Measurements from ENCODE around the gene ZNF474.
A peak's percentile ranks its signal among the peaks of the same experiment; 100 is the strongest.

DNA sequence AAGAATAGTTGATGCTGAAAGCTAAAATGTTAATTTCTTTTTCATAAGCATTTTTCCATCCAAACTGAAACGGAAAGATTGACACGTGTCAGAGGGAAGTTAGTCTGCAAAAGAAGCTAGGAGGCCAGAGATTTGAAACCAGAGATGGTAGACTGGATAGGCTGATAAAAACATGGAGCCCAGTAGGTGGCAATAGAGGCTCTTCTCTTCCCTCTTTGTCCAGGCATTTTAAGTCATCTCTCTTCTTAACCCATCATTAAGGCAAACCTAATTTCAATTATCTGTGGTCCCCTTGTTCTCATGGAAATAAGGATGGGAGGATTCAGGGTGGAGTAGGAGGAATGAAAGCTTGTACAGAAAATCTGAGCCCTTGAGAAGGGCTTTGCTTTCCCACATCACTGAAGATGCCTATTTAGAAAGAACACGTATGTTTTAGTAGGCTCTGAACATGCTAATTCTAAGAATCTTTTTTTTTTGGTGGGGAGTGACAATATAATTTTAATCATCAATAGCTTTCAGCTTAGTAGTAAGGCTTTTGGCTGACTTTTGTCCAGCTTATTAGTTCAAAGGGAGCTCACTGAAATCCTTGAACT is 66.6 kb downstream of the ZNF474 start:
- TF ChIP-seq EZH2 (IDR thresholded peaks at IDR 0.05; ENCODE audit: low read depth, low read length, severe bottlenecking), result no peak
- TF ChIP-seq SP4 (IDR thresholded peaks at IDR 0.05; ENCODE audit: low read length), result no peak
- TF ChIP-seq JUND (IDR thresholded peaks at IDR 0.05; ENCODE audit: low read length), result no peak
- TF ChIP-seq, protein P1, sequence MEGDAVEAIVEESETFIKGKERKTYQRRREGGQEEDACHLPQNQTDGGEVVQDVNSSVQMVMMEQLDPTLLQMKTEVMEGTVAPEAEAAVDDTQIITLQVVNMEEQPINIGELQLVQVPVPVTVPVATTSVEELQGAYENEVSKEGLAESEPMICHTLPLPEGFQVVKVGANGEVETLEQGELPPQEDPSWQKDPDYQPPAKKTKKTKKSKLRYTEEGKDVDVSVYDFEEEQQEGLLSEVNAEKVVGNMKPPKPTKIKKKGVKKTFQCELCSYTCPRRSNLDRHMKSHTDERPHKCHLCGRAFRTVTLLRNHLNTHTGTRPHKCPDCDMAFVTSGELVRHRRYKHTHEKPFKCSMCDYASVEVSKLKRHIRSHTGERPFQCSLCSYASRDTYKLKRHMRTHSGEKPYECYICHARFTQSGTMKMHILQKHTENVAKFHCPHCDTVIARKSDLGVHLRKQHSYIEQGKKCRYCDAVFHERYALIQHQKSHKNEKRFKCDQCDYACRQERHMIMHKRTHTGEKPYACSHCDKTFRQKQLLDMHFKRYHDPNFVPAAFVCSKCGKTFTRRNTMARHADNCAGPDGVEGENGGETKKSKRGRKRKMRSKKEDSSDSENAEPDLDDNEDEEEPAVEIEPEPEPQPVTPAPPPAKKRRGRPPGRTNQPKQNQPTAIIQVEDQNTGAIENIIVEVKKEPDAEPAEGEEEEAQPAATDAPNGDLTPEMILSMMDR (IDR thresholded peaks at IDR 0.05; ENCODE audit: control extremely low read depth in 1 of 3, insufficient read depth in 1 of 3, low read depth in 1 of 3, low read length in 3 of 3), result peak in 2 of 3 experiments; percentile 71 to 77; a peak in 3 of 4 replicates
- TF ChIP-seq MAX (IDR thresholded peaks at IDR 0.05), result no peak
- no peak for TF ChIP-seq EP300 (IDR thresholded peaks at IDR 0.05; ENCODE audit: borderline replicate concordance in 1 of 2, low read depth in 2 of 2, low read length in 2 of 2)
- TF ChIP-seq USF2 (IDR thresholded peaks at IDR 0.05; ENCODE audit: low read length), result no peak
- no peak for TF ChIP-seq SRF (IDR thresholded peaks at IDR 0.05; ENCODE audit: low read depth, low read length)
- no peak for TF ChIP-seq FOSL1 (IDR thresholded peaks at IDR 0.05; ENCODE audit: insufficient read depth, low read depth, low read length)
- no peak for TF ChIP-seq BCL11A (IDR thresholded peaks at IDR 0.05; ENCODE audit: low read depth in 2 of 2, low read length in 2 of 2)
- no peak for TF ChIP-seq POLR2AphosphoS5 (IDR thresholded peaks at IDR 0.05; ENCODE audit: low read depth, low read length)
- TF ChIP-seq POLR2A (IDR thresholded peaks at IDR 0.05; ENCODE audit: control extremely low read depth in 1 of 2, low read depth in 2 of 2, low read length in 2 of 2), result no peak
- no peak for TF ChIP-seq YY1 (IDR thresholded peaks at IDR 0.05; ENCODE audit: low read depth, low read length)
- no peak for TF ChIP-seq CREB1 (IDR thresholded peaks at IDR 0.05)

Data from H1 (cell line).